Uterus (tissue), 4 donors: ENCODE results near the gene DNAJC6. TPM values are rescaled to one million over a fixed set of nuclear protein-coding genes. Genes with fewer than 3 reads are reported as not detected.

ENCODE experiments used
- DNase-seq, 2 donors: peaks; one replicate each; pipeline ENCODE4 v3.0.0-alpha.2; 2019 to 2020
- H3K27ac ChIP-seq, 2 donors: fragments of 200-600 bp; sonication (generic); 1 replicate in 1 of 2; 2 replicates in 1 of 2; pipeline ENCODE4 v1.5.1; 2016 to 2018
- H3K27me3 ChIP-seq, 2 donors: fragments of 200-600 bp; sonication (generic); one replicate each; pipeline ENCODE4 v1.5.1; 2018 to 2019; ENCODE audit warnings: control low read depth in 1 of 2
- H3K36me3 ChIP-seq, 2 donors: fragments of 200-600 bp; sonication (generic); one replicate each; pipeline ENCODE4 v1.5.1; 2019; ENCODE audit warnings: control low read depth in 1 of 2
- H3K4me1 ChIP-seq, 2 donors: fragments of 200-600 bp; sonication (generic); one replicate each; pipeline ENCODE4 v1.5.1; 2018 to 2019; ENCODE audit warnings: control low read depth in 1 of 2
- H3K4me3 ChIP-seq, 2 donors: fragments of 200-600 bp; sonication (generic); 1 replicate in 1 of 2; 2 replicates in 1 of 2; pipeline ENCODE4 v1.5.1; 2018 to 2019; ENCODE audit warnings: mild to moderate bottlenecking in 1 of 2
- H3K9me3 ChIP-seq, 2 donors: fragments of 200-600 bp; sonication (generic); one replicate each; pipeline ENCODE4 v1.5.1; 2019; ENCODE audit warnings: control low read depth in 1 of 2
- POLR2A ChIP-seq, 2 donors: fragments of 450-650 bp; IDR thresholded peaks; one replicate each; pipeline ENCODE4 v1.6.1; 2016; ENCODE audit warnings: antibody characterized with exemption in 2 of 2, mild to moderate bottlenecking in 1 of 2, moderate library complexity in 1 of 2
- intact Hi-C: fragments of 100-400 bp; cut with DNase I; formaldehyde crosslinking; loops from one replicate; pipeline ENCODE4 v1.15.1; 2023; ENCODE audit warnings: low total_unique reads
- total RNA-seq, 4 donors: library from RNA; depleted of rRNA in 3 of 4; stranded (reverse); fragments of >200 nt in 3 of 4; gene quantifications; one replicate each; pipeline versions ENCODE4 v1.1.0 to v1.2.4, GENCODE V29; 2014 to 2023
- TF ChIP-seq, protein P1 (sequence below), 4 experiments: fragments of 200-600 bp in 2 of 4; fragments of 450-650 bp in 2 of 4; sonication (generic) in 2 of 4; IDR thresholded peaks; one replicate each; pipeline ENCODE4 v1.5.1; 2016 to 2019; ENCODE audit warnings: antibody characterized with exemption in 4 of 4, mild to moderate bottlenecking in 2 of 4, moderate library complexity in 1 of 4
- donor health status: DM: yes; HTN: yes; CAD: no.

DNAJC6 gene
- total RNA-seq, 4 donors from 2014 or later: 3.1 to 11.3 (median 4.2) TPM

DNA sequence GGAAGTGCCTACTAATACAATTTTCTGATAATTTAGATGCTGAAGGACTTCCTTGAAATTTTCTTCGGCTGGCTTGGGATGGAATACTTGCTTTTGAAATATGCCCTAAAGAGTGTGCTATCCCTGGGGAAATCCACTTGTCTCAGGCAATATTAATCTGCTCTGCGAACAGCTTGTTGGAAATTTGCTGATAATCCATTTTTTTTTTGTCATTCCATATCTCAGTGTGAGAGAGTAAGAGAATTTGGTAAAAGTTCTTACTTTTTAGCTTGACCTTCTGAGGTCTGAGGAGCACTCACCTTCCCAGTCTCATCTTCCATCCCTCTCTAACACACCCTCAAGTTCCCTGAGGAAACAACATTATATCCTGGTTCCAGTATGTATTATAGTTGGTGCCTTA lies 36.8 kb downstream of the DNAJC6 start:
- Histone ChIP-seq H3K27ac (no peak overlapping the region), H3K27me3 (no peaks in the 10 kb centered on the region), H3K4me1 (no peaks in the 10 kb centered on the region), H3K36me3 (no peaks in the 10 kb centered on the region), H3K4me3 (no peak overlapping the region), H3K9me3 (no peaks in the 10 kb centered on the region)
- intact Hi-C loops: no loop called here
- no peak for TF ChIP-seq POLR2A (IDR thresholded peaks at IDR 0.05)
- TF ChIP-seq, protein P1, sequence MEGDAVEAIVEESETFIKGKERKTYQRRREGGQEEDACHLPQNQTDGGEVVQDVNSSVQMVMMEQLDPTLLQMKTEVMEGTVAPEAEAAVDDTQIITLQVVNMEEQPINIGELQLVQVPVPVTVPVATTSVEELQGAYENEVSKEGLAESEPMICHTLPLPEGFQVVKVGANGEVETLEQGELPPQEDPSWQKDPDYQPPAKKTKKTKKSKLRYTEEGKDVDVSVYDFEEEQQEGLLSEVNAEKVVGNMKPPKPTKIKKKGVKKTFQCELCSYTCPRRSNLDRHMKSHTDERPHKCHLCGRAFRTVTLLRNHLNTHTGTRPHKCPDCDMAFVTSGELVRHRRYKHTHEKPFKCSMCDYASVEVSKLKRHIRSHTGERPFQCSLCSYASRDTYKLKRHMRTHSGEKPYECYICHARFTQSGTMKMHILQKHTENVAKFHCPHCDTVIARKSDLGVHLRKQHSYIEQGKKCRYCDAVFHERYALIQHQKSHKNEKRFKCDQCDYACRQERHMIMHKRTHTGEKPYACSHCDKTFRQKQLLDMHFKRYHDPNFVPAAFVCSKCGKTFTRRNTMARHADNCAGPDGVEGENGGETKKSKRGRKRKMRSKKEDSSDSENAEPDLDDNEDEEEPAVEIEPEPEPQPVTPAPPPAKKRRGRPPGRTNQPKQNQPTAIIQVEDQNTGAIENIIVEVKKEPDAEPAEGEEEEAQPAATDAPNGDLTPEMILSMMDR (IDR thresholded peaks at IDR 0.05): no peak
- DNase-seq: no peak

DNA sequence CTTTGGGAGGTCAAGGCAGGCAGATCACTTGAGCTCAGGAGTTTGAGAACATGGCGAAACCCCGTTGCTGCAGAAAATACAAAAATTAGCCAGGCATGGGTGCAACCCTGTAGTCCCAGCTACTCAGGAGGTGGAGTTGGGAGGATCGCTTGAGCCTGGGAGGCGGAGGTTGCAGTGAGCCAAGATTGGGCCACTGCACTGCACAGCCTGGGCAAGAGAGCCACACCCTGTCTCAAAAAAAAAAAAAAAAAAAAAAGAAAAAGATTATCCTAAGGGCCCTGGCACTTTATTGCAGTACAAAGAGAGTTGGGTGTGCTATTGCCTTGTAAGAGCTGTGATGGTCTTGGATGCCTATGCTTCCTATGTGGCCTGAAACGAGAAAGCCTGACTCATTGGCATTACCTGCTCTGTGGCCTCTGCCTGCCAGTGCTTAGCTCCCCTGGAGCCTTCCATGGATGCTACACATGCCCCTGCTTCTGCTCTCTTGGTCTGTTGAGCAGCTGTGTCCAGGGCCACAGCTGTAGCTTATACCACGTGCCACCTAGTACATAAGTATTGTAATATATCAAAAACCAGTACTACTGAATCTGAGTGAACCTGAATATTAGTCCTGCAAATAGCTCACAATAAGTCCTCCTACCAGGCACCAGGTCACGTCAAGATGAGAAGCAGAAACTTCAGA lies 45.8 kb downstream of the DNAJC6 start:
- no peak overlapping the region for H3K27ac ChIP-seq
- DNase-seq: no peak
- no peak overlapping the region for H3K4me3 ChIP-seq
- H3K36me3 ChIP-seq: no peaks in the 10 kb centered on the region
- H3K9me3 ChIP-seq: no peaks in the 10 kb centered on the region
- H3K27me3 ChIP-seq: no peaks in the 10 kb centered on the region
- intact Hi-C loops: no loop called here
- TF ChIP-seq POLR2A (IDR thresholded peaks at IDR 0.05): no peak
- TF ChIP-seq, protein P1 (IDR thresholded peaks at IDR 0.05): no peak
- H3K4me1 ChIP-seq: no peaks in the 10 kb centered on the region

DNA sequence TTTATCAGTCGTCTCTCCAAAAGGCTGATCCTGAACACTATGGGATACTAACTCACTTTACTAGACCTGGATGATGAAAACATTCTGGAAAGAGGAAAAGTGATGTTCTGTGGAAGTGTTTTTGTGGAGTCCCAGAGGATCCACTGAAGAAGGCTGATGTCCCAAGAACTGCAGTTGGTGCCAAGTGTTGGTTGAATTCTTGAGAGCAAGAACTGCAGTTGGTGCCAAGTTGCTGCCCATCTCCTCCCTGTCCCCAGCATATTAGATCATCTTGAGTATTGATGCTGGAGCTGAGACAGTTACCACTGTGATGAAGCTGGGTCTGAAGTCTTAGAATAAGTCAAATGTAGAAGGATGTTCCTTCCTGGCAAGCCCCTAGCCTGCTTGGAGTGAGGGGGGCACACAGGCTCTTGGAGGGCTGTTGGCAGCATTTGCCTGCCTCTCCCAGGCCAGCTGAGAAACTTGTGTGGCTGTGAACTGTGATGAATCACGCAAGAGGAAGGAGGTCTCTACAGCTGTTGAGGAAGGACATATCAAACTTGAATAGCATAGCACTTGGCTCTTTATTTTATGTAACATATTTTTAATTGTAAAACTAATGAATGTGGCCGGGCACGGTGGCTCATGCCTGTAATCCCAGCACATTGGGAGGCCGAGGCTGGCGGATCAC lies 48.1 kb downstream of the DNAJC6 start:
- H3K36me3 ChIP-seq: no peaks in the 10 kb centered on the region
- no peak for DNase-seq
- H3K27me3 ChIP-seq: no peaks in the 10 kb centered on the region
- intact Hi-C loops: no loop called here
- no peaks in the 10 kb centered on the region for H3K9me3 ChIP-seq
- TF ChIP-seq, protein P1 (IDR thresholded peaks at IDR 0.05): no peak
- no peak for TF ChIP-seq POLR2A (IDR thresholded peaks at IDR 0.05)
- no peak overlapping the region for H3K4me3 ChIP-seq
- H3K27ac ChIP-seq: no peak overlapping the region
- H3K4me1 ChIP-seq: no peaks in the 10 kb centered on the region

DNA sequence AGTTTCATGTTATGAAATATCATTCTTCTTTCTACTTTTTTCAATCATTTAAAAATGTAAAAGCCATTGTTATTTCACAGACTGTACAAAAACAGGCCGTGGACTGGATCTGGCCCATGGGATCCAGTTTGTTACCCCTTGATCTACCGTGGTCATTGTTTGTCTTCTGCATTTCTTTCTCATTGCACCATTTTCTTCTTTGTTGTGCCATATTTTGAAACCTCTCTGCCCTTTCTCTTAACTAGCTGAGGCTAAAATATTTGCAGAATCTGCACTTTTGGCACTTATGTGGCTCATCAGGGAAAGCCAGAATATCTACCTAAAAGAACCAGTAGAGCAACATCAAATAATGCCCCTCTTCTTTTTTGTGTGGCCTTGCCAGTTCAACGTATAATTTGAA lies 50.5 kb downstream of the DNAJC6 start:
- TF ChIP-seq, protein P1 (IDR thresholded peaks at IDR 0.05): no peak
- TF ChIP-seq POLR2A (IDR thresholded peaks at IDR 0.05): no peak
- H3K27ac ChIP-seq: no peak overlapping the region
- no peak for DNase-seq
- H3K4me3 ChIP-seq: no peak overlapping the region
- H3K36me3 ChIP-seq: no peaks in the 10 kb centered on the region
- H3K27me3 ChIP-seq: no peaks in the 10 kb centered on the region
- no peaks in the 10 kb centered on the region for H3K9me3 ChIP-seq
- no peaks in the 10 kb centered on the region for H3K4me1 ChIP-seq
- intact Hi-C loops: no loop called here

DNA sequence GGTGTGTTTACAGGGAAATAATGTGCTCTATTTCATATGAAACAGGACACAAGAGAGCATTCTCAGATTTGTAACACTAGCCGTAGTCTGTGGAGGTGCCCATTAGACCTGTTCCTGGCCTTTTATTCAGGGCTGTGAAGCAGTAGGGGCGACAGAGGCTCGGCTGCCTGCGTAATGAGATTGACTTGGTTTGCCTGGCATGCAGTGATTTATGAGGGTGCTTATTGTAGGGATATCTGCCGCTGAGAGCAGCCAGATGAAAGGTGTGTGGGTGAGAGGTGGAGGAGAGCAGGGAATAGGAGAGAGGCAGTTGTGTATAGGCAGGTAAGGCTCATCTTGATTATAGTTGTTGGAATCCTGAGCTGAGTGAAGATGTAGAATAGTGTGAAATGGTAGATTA lies 51.3 kb downstream of the DNAJC6 start:
- TF ChIP-seq POLR2A (IDR thresholded peaks at IDR 0.05): no peak
- TF ChIP-seq, protein P1 (IDR thresholded peaks at IDR 0.05): no peak
- intact Hi-C loops: no loop called here
- Histone ChIP-seq H3K27me3 (no peaks in the 10 kb centered on the region), H3K27ac (no peak overlapping the region), H3K4me3 (no peak overlapping the region), H3K9me3 (no peaks in the 10 kb centered on the region), H3K36me3 (no peaks in the 10 kb centered on the region), H3K4me1 (no peaks in the 10 kb centered on the region)
- no peak for DNase-seq
